K562 (cell line): Measurements from ENCODE around the gene ISY1.

ENCODE experiments used
- CREBBP ChIP-seq: IDR thresholded peaks from one replicate; pipeline ENCODE4 v1.6.1; 2012; ENCODE audit warnings: low read depth, mild to moderate bottlenecking, control low read depth, inconsistent platforms, low read length
- CTCF ChIP-seq, 3 experiments: IDR thresholded peaks in 2 of 3; conservative IDR thresholded peaks in 1 of 3; 2 replicates each; pipeline ENCODE4 v1.5.1; 2011 to 2012; ENCODE audit warnings: low read length in 3 of 3, mild to moderate bottlenecking in 3 of 3, control low read depth in 2 of 3, improper control_type of control experiment in 1 of 3, inconsistent platforms in 1 of 3, low read depth in 1 of 3, mixed read lengths in 1 of 3, moderate library complexity in 1 of 3; ENCODE audit not compliant: insufficient read depth in 2 of 3
- FOXK1 ChIP-seq: sonication (generic); formaldehyde crosslinking; IDR thresholded peaks from 2 replicates; pipeline ENCODE4 v1.8.0; 2022; ENCODE audit warnings: missing genetic modification reagents, mild to moderate bottlenecking, borderline replicate concordance
- FOXP1 ChIP-seq: sonication (generic); formaldehyde crosslinking; IDR thresholded peaks from 2 replicates; pipeline ENCODE4 v1.8.0; 2022; ENCODE audit warnings: mild to moderate bottlenecking, missing genetic modification reagents
- KAT7 ChIP-seq: sonication (generic); formaldehyde crosslinking; IDR thresholded peaks from 2 replicates; pipeline ENCODE4 v1.8.0; 2022; ENCODE audit warnings: missing genetic modification reagents, mild to moderate bottlenecking, borderline replicate concordance
- NCOA1 ChIP-seq: fragments of 450-650 bp; IDR thresholded peaks from 2 replicates; pipeline ENCODE4 v1.6.1; 2016; ENCODE audit warnings: low read depth
- NCOA2 ChIP-seq, 2 experiments: fragments of 450-650 bp; IDR thresholded peaks; 2 replicates each; pipeline ENCODE4 v1.6.1; 2018; ENCODE audit warnings: mild to moderate bottlenecking in 2 of 2, moderate library complexity in 1 of 2; ENCODE audit not compliant: partially characterized antibody in 2 of 2
- SAFB2 ChIP-seq: fragments of 200-400 bp; formaldehyde crosslinking; IDR thresholded peaks from 2 replicates; pipeline ENCODE4 v1.6.1; 2018; ENCODE audit warnings: borderline replicate concordance, low read length, low read depth, moderate library complexity; ENCODE audit not compliant: severe bottlenecking

GRCh38 chr3:129082026-129082425 is 78.8 kb downstream of the ISY1 start:
- TF ChIP-seq CREBBP, result no peak
- no peak for TF ChIP-seq KAT7
- no peak for TF ChIP-seq NCOA2 (IDR thresholded peaks at IDR 0.05; ENCODE audit: partially characterized antibody in 2 of 2)
- TF ChIP-seq SAFB2, result no peak
- no peak for TF ChIP-seq FOXP1 (CRISPR knock-in tag)
- TF ChIP-seq FOXK1, result no peak
- no peak for TF ChIP-seq CTCF (IDR thresholded peaks at IDR 0.05 in 2 of 3, conservative IDR thresholded peaks at IDR 0.05 in 1 of 3; ENCODE audit: insufficient read depth in 2 of 3, low read depth in 1 of 3, low read length in 3 of 3)
- no peak for TF ChIP-seq NCOA1
